GM12865 (cell line): ENCODE results near the gene MCF2L.
A peak's percentile ranks its signal among the peaks of the same experiment; 100 is the strongest.
"Not testable (repeated sequence)": the region's sequence is repeated elsewhere in the genome, so short reads cannot be mapped to it uniquely, and the experiment has no call there.

ENCODE experiments used
- DNase-seq: peaks from one replicate; pipeline ENCODE4 v3.0.0; 2010; ENCODE audit warnings: low read depth
- H3K4me3 ChIP-seq: 2 replicates; pipeline ENCODE4 v1.5.1; 2011; ENCODE audit warnings: mild to moderate bottlenecking, low read depth, low read length, control low read depth
- CTCF ChIP-seq: IDR thresholded peaks from 2 replicates; pipeline ENCODE4 v1.5.1; 2011; ENCODE audit warnings: low read length, control low read depth, low read depth, inconsistent platforms; ENCODE audit not compliant: insufficient read depth; ENCODE audit errors: missing control alignments

The MCF2L gene

GRCh38 chr13:112938680-112939079 is 30.3 kb upstream of the MCF2L start:
- no peak for DNase-seq
- H3K4me3 ChIP-seq = no peak overlapping the region
- TF ChIP-seq CTCF = no peak

- no peak for DNase-seq
- H3K4me3 ChIP-seq = no peak overlapping the region
- TF ChIP-seq CTCF = no peak
These were observed 28.8 kb upstream of the MCF2L start for GRCh38 chr13:112940236-112940635.

- no peak for DNase-seq
- no peak for TF ChIP-seq CTCF
- H3K4me3 ChIP-seq = no peak overlapping the region
These were observed 27.7 kb upstream of the MCF2L start for GRCh38 chr13:112941349-112941748.

GRCh38 chr13:112941765-112942164 is 27.2 kb upstream of the MCF2L start:
- not testable (repeated sequence) for H3K4me3 ChIP-seq, DNase-seq

GRCh38 chr13:112942689-112943308 is 26.2 kb upstream of the MCF2L start:
- DNase-seq = peak; percentile 93
- peak; percentile 93 for TF ChIP-seq CTCF
- no peak overlapping the region; the same call in 1 of the 2 replicates for H3K4me3 ChIP-seq

- DNase-seq = peak; percentile 18
- TF ChIP-seq CTCF = no peak
- H3K4me3 ChIP-seq = peak overlapping the region; percentile 38
These were observed 25.5 kb upstream of the MCF2L start for GRCh38 chr13:112943309-112944125.

- no peak for DNase-seq
- no peak for TF ChIP-seq CTCF
- no peak overlapping the region for H3K4me3 ChIP-seq
These were observed 21.2 kb upstream of the MCF2L start for GRCh38 chr13:112947796-112948195.
